GM12878 (cell line): ENCODE data around the gene PRKN. TPM values are rescaled to one million over a fixed set of nuclear protein-coding genes. Genes with fewer than 3 reads are reported as not detected.

ENCODE experiments used
- ATAC-seq: fragments of 200-7000 bp; cut with Tn5 transposase; 3 replicates; pipeline ENCODE4 v1.9.1; 2020; ENCODE audit warnings: mild to moderate bottlenecking, moderate library complexity
- BruUV-seq: library from RNA; stranded (reverse); fragments of 400-500 nt; replicated peaks from 2 replicates; lab custom pipeline; 2021; lab: Mats Ljungman, UMichigan
- CTCF ChIA-PET: fragments of 300-600 bp; sonication (Branson Sonifier 250); formaldehyde crosslinking; extraction: SDS; loops from one replicate; lab custom pipeline; 2021; ENCODE audit warnings: inconsistent platforms; lab: Yijun Ruan, JAX
- POLR2A ChIA-PET: fragments of 350-600 bp; formaldehyde crosslinking; extraction: SDS; loops from one replicate; lab custom pipeline; 2021; ENCODE audit warnings: inconsistent platforms; lab: Charles Lee
- RAD21 ChIA-PET: fragments of 300-600 bp; sonication (Branson Sonifier 250); formaldehyde crosslinking; loops from one replicate; lab custom pipeline; 2023; ENCODE audit warnings: antibody characterized with exemption; ENCODE audit not compliant: unreplicated experiment; lab: Charles Lee
- SMC1A ChIA-PET: fragments of 300-600 bp; sonication (Branson Sonifier 250); formaldehyde crosslinking; loops from one replicate; lab custom pipeline; 2023; ENCODE audit not compliant: unreplicated experiment, uncharacterized antibody; lab: Charles Lee
- DNase-seq: peaks from one replicate; pipeline ENCODE4 v3.0.0-alpha.2; 2011; ENCODE audit warnings: low read depth, low spot score
- FAIRE-seq: peaks from 3 replicates; lab custom pipeline; 2011; peaks lifted over from hg19 to GRCh38; lab: Jason Lieb, UNC
- H2AFZ ChIP-seq: 2 replicates; pipeline ENCODE4 v1.6.0; 2011; ENCODE audit warnings: low read depth, low read length, control low read depth; ENCODE audit not compliant: control insufficient read depth
- H3K27ac ChIP-seq: 2 replicates; pipeline ENCODE4 v1.5.1; 2011; ENCODE audit warnings: control low read depth; ENCODE audit not compliant: control insufficient read depth, insufficient read depth
- H3K27me3 ChIP-seq, 2 experiments: replicated peaks in 1 of 2; 2 replicates each; pipeline versions ENCODE4 v1.6.0 to v1.6.1; 2011; ENCODE audit warnings: low read length in 1 of 2; ENCODE audit not compliant: control insufficient read depth in 2 of 2, insufficient read depth in 2 of 2
- H3K36me3 ChIP-seq, 2 experiments: 2 replicates each; pipeline ENCODE4 v1.5.1; 2011; ENCODE audit warnings: low read length in 1 of 2; ENCODE audit not compliant: control insufficient read depth in 2 of 2, insufficient read depth in 2 of 2
- H3K4me1 ChIP-seq: 2 replicates; pipeline ENCODE4 v1.6.1; 2011; ENCODE audit warnings: mild to moderate bottlenecking, low read length, moderate library complexity, mixed read lengths; ENCODE audit not compliant: control insufficient read depth, insufficient read depth
- H3K4me2 ChIP-seq: 2 replicates; pipeline ENCODE4 v1.6.0; 2011; ENCODE audit warnings: control low read depth; ENCODE audit not compliant: control insufficient read depth, insufficient read depth
- H3K4me3 ChIP-seq: fragments of 200-600 bp; sonication (generic); 2 replicates; pipeline ENCODE4 v1.5.1; 2016
- H3K79me2 ChIP-seq: 2 replicates; pipeline ENCODE4 v1.6.0; 2011; ENCODE audit warnings: low read length; ENCODE audit not compliant: control insufficient read depth, insufficient read depth
- H3K9ac ChIP-seq: 2 replicates; pipeline ENCODE4 v1.8.0; 2011; ENCODE audit warnings: low read length, control low read depth, mixed read lengths; ENCODE audit not compliant: control insufficient read depth, insufficient read depth
- H3K9me3 ChIP-seq: replicated peaks from 3 replicates; pipeline ENCODE4 v1.5.1; 2011; ENCODE audit warnings: mild to moderate bottlenecking, low read length; ENCODE audit not compliant: control insufficient read depth, insufficient read depth
- H4K20me1 ChIP-seq: 2 replicates; pipeline ENCODE4 v1.6.0; 2011; ENCODE audit not compliant: control insufficient read depth, insufficient read depth
- GATAD2B ChIP-seq: fragments of 450-650 bp; conservative IDR thresholded peaks from 2 replicates; pipeline ENCODE4 v1.6.1; 2017; ENCODE audit warnings: low read depth, mild to moderate bottlenecking, moderate library complexity
- MTA2 ChIP-seq: fragments of 450-650 bp; IDR thresholded peaks from 2 replicates; pipeline ENCODE4 v1.6.1; 2016; ENCODE audit warnings: low read depth, mild to moderate bottlenecking, moderate library complexity
- MTA3 ChIP-seq: IDR thresholded peaks from 2 replicates; pipeline ENCODE4 v1.6.1; 2012; ENCODE audit warnings: low read length, inconsistent platforms, borderline replicate concordance
- YBX1 ChIP-seq: fragments of 450-650 bp; IDR thresholded peaks from 2 replicates; pipeline ENCODE4 v1.6.1; 2016; ENCODE audit warnings: antibody characterized with exemption
- ZNF24 ChIP-seq: fragments of 450-650 bp; IDR thresholded peaks from 2 replicates; pipeline ENCODE4 v1.6.1; 2017; ENCODE audit warnings: antibody characterized with exemption, mild to moderate bottlenecking
- ZSCAN29 ChIP-seq: fragments of 450-650 bp; IDR thresholded peaks from 2 replicates; pipeline ENCODE4 v1.6.1; 2017; ENCODE audit warnings: mild to moderate bottlenecking, moderate library complexity
- WGBS: methylation state at CpG from one replicate; pipeline ENCODE4 v1.1.6; 2016; ENCODE audit warnings: low lambda C conversion rate; ENCODE audit not compliant: insufficient replicate concordance, insufficient coverage; ENCODE audit errors: missing lambda C conversion rate; 5-methylcytosine and 5-hydroxymethylcytosine counted together
- in situ Hi-C: fragments of 300-500 bp; cut with MboI; formaldehyde crosslinking; loops from 9 replicates; pipeline ENCODE4 v1.14.3; 2018; ENCODE audit warnings: mixed read lengths
- intact Hi-C: fragments of 100-400 bp; cut with micrococcal nuclease; formaldehyde crosslinking; loops from one replicate; pipeline ENCODE4 v1.14.2; 2022; ENCODE audit not compliant: unreplicated experiment
- polyA plus RNA-seq, 11 experiments: library from polyadenylated mRNA; depleted of rRNA in 4 of 11; unstranded in 6 of 11; stranded (reverse) in 5 of 11; fragments of >200 nt; fragmentation: Nextera tagmentation in 4 of 11; fragmentation: Illumina TruSeq in 1 of 11; extraction: Ambion mirVana in 4 of 11; extraction: Trizol in 1 of 11; gene quantifications; 1 replicate in 1 of 11; 2 replicates in 10 of 11; pipeline versions ENCODE4 v1.2.1 to v1.2.3, GENCODE V29; 2011 to 2016; ENCODE audit warnings: inconsistent platforms in 2 of 11, missing spikeins in 2 of 11, low read depth in 1 of 11
- total RNA-seq, 4 experiments: library from RNA; depleted of rRNA in 3 of 4; stranded (reverse); fragments of >200 nt in 3 of 4; fragmentation: Illumina TruSeq in 1 of 4; extraction: Trizol in 1 of 4; gene quantifications; 2 replicates each; pipeline versions ENCODE4 v1.2.1 to v1.2.3, GENCODE V29; 2013 to 2021
- TF ChIP-seq, protein P1 (sequence below): IDR thresholded peaks from 2 replicates; pipeline ENCODE4 v1.6.1; 2011; ENCODE audit warnings: low read depth, low read length, improper control_type of control experiment, borderline replicate concordance

Gene PRKN
- total and polyA plus RNA-seq, 10 of the 15 experiments (the other 5 are each of a cell fraction or from before 2014, with no cell fraction given) = 0.06 to 0.09 TPM; not detected in 8

DNA sequence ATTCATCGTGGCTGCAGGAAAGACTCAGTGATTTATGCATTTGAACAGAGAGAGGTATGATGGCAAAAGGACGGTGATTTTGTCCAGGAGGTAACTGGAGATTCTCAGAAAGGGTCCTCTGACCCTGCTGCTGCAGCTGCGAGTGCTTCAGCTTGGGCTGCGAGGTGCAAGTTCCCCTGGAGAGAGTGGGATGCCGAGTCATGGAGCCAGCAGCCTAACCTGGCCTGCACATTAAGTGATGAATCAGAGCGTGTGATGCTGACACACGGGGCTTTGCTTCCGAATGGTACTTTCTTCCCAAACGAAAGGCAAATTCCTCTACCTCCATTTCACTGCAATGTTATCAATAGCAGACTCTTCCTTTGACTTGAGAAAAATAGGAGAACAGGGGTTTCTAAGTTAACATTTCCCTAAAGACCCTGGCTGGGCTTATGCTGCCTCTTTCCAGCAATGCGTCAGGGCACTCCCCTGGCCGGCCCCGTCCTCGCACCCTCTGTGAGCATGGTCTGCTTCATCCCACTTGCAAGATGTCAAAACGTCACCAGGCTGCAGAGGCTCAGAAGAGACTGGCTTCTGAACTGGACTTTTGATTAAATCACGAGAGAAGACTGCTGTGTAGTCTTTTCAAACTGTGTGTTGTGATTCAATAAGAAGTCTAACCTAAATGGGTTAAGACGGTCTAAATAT is 825.7 kb downstream of the PRKN start (continued):
- no peak for TF ChIP-seq MTA3

GRCh38 chr6:161894436-161894835 is 833.1 kb downstream of the PRKN start:
- H3K27ac ChIP-seq = no peak overlapping the region
- no peak overlapping the region for H3K4me2 ChIP-seq
- DNase-seq = no peak
- H4K20me1 ChIP-seq = no peaks in the 10 kb centered on the region
- no peak for ATAC-seq
- no peaks in the 10 kb centered on the region for H3K27me3 ChIP-seq
- ChIA-PET RAD21 (no interaction called here), POLR2A (no interaction called here), CTCF (no interaction called here), SMC1A (no interaction called here)
- no peak for FAIRE-seq
- in situ Hi-C loops = no loop called here
- WGBS = 11% methylated on average over 6 of the region's 6 CpGs
- H3K79me2 ChIP-seq = no peaks in the 10 kb centered on the region
- intact Hi-C loops = no loop called here
- no peaks in the 10 kb centered on the region for H3K4me1 ChIP-seq
- no TSS peak for BruUV-seq
- H3K9me3 ChIP-seq = no peaks in the 10 kb centered on the region
- no peak overlapping the region for H3K9ac ChIP-seq
- no peak overlapping the region for H3K4me3 ChIP-seq
- H3K36me3 ChIP-seq = no peaks in the 10 kb centered on the region
- no peak for TF ChIP-seq YBX1
- no peak for TF ChIP-seq GATAD2B
- no peak for TF ChIP-seq ZNF24
- TF ChIP-seq, all 136 proteins: peak for 0
- H2AFZ ChIP-seq = no peak overlapping the region

GRCh38 chr6:161891542-161891941 is 836.0 kb downstream of the PRKN start:
- no peaks in the 10 kb centered on the region for H3K4me1 ChIP-seq
- ChIA-PET POLR2A (no interaction called here), CTCF (no interaction called here), SMC1A (no interaction called here), RAD21 (no interaction called here)
- DNase-seq (no peak), ATAC-seq (no peak), FAIRE-seq (no peak)
- H3K36me3 ChIP-seq = no peaks in the 10 kb centered on the region
- H3K27me3 ChIP-seq = no peaks in the 10 kb centered on the region
- H4K20me1 ChIP-seq = no peaks in the 10 kb centered on the region
- no peak overlapping the region for H2AFZ ChIP-seq
- TF ChIP-seq ZSCAN29 (no peak), MTA2 (no peak)
- TF ChIP-seq, protein P1, sequence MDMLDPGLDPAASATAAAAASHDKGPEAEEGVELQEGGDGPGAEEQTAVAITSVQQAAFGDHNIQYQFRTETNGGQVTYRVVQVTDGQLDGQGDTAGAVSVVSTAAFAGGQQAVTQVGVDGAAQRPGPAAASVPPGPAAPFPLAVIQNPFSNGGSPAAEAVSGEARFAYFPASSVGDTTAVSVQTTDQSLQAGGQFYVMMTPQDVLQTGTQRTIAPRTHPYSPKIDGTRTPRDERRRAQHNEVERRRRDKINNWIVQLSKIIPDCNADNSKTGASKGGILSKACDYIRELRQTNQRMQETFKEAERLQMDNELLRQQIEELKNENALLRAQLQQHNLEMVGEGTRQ = no peak
- WGBS = 3% methylated on average over 2 of the region's 2 CpGs
- H3K9ac ChIP-seq = no peak overlapping the region
- H3K79me2 ChIP-seq = no peaks in the 10 kb centered on the region
- in situ Hi-C loops (no loop called here), intact Hi-C loops (no loop called here)
- H3K4me2 ChIP-seq = no peak overlapping the region
- no peak overlapping the region for H3K27ac ChIP-seq
- H3K4me3 ChIP-seq = no peak overlapping the region
- H3K9me3 ChIP-seq = no peaks in the 10 kb centered on the region
- no TSS peak for BruUV-seq
